Lung (tissue), 12 donors: ENCODE data around the gene GORASP2. TPM values are rescaled to one million over a fixed set of nuclear protein-coding genes. Genes with fewer than 3 reads are reported as not detected.

Source experiments
- ATAC-seq: fragments of 200-7000 bp; cut with Tn5 transposase; one replicate; pipeline ENCODE4 v1.9.1; 2020; ENCODE audit warnings: moderate number of reproducible peaks; ENCODE audit not compliant: insufficient read depth, low FRiP score
- DNase-seq, 3 donors: peaks; one replicate each; pipeline ENCODE4 v3.0.0-alpha.2; 2013 to 2017
- H3K27ac ChIP-seq, 2 donors: one replicate each; pipeline ENCODE4 v1.5.1; 2013; ENCODE audit warnings: mild to moderate bottlenecking in 2 of 2, moderate library complexity in 2 of 2, control low read depth in 1 of 2, inconsistent platforms in 1 of 2, low read depth in 1 of 2, low read length in 1 of 2
- H3K27me3 ChIP-seq, 3 donors: one replicate each; pipeline ENCODE4 v1.5.1; 2013; ENCODE audit warnings: low read length in 2 of 3; ENCODE audit not compliant: control insufficient read depth in 3 of 3, insufficient read depth in 3 of 3
- H3K36me3 ChIP-seq, 4 donors: one replicate each; pipeline ENCODE4 v1.5.1; 2013; ENCODE audit warnings: low read length in 4 of 4, mild to moderate bottlenecking in 1 of 4, moderate library complexity in 1 of 4; ENCODE audit not compliant: control insufficient read depth in 4 of 4, insufficient read depth in 4 of 4
- H3K4me1 ChIP-seq, 5 donors: one replicate each; pipeline ENCODE4 v1.5.1; 2013; ENCODE audit warnings: low read length in 5 of 5, mild to moderate bottlenecking in 2 of 5, moderate library complexity in 1 of 5; ENCODE audit not compliant: control insufficient read depth in 5 of 5, insufficient read depth in 5 of 5
- H3K4me3 ChIP-seq: one replicate; pipeline ENCODE4 v1.5.1; 2013; ENCODE audit warnings: mild to moderate bottlenecking, control low read depth, moderate library complexity
- H3K9ac ChIP-seq, 2 donors: one replicate each; pipeline ENCODE4 v1.5.1; 2013; ENCODE audit warnings: low read length in 2 of 2, control low read depth in 1 of 2; ENCODE audit not compliant: insufficient read depth in 1 of 2
- H3K9me3 ChIP-seq, 4 donors: one replicate each; pipeline ENCODE4 v1.5.1; 2013; ENCODE audit warnings: low read length in 3 of 4, mild to moderate bottlenecking in 1 of 4, moderate library complexity in 1 of 4; ENCODE audit not compliant: control insufficient read depth in 4 of 4, insufficient read depth in 3 of 4
- CTCF ChIP-seq: IDR thresholded peaks from 2 replicates; pipeline ENCODE4 v1.5.1; 2012; ENCODE audit warnings: mild to moderate bottlenecking; ENCODE audit errors: control extremely low read depth, extremely low read depth
- WGBS, 2 donors: extraction: QIAGEN DNeasy Blood & Tissue Kit; methylation state at CpG; one replicate each; pipeline ENCODE4 v1.1.7; 2013; 5-methylcytosine and 5-hydroxymethylcytosine counted together
- polyA plus RNA-seq, 2 donors: library from polyadenylated mRNA; stranded (reverse); fragments of 200-250 nt; gene quantifications; one replicate each; pipeline ENCODE4 v1.2.1, GENCODE V29; 2013
- total RNA-seq, 2 donors: library from RNA; depleted of rRNA in 1 of 2; stranded (reverse); fragments of >200 nt in 1 of 2; gene quantifications; one replicate each; pipeline ENCODE4 v1.2.1, GENCODE V29; 2014 to 2021
- donor health status: control.
- donor health status: control.
- donor health status: Bipolar disorder and iron deficiency.
- donor health status: healthy.
- donor health status: DM: yes; HTN: yes; CAD: no.

GORASP2 gene
- total and polyA plus RNA-seq, 4 donors, result 32.1 to 65.2 (median 45.6) TPM

GRCh38 chr2:170973492-170974303 lies 44.6 kb downstream of the GORASP2 start:
- no peaks in the 10 kb centered on the region for H3K9me3 ChIP-seq
- H3K27ac ChIP-seq, result peak overlapping the region; percentile 42 to 76
- H3K36me3 ChIP-seq, result no peaks in the 10 kb centered on the region
- H3K27me3 ChIP-seq, result peaks cover 0 to 2% (median 0%) of the 10 kb centered on the region in 3 donors
- ATAC-seq, result peak; percentile 98
- H3K4me1 ChIP-seq, result peaks cover 0 to 2% (median 0%) of the 10 kb centered on the region in 5 donors
- peak; percentile 84 to 88 (median 87) for DNase-seq
- peak; percentile 86 for TF ChIP-seq CTCF
- peak overlapping the region; percentile 67 for H3K4me3 ChIP-seq
- WGBS, 2 donors, result 7 to 10% methylated on average over 65 to 67 of the region's 67 CpGs
- peak overlapping the region; percentile 49 to 89 for H3K9ac ChIP-seq

DNA sequence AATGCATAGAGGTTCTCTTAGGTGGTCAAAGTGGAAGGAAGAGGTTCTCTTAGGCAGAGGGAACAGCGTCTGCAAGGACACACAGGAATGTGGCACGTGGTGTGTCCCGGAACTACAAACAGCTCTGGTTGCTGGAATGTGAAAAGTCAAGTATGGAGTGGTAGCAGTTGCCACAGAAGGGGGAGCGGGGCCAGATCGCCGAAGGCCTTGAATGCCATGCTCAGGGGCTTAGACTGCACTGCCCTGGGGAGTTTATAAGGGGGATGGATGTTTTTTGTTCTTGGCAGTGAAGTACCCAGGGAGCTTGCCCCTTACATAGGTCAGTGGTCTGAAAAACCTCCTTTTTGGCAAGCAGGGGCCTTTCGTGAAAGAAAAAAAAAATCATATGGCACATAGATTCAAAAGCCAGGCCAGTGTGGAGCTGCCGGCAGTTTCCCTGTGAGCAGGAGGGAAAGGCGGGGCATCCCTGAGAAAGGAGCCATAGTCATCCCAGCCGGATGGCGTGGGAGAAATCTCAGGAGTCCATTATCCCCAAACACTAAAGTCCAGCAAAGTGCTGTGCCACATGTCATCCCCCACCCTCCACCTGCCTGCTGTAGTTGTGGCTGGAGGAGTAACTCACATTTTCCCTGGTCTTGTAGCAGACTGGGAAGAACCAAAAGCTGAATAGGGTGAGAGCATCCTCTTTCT lies 45.4 kb downstream of the GORASP2 start:
- 75 to 91% methylated on average over 11 of the region's 11 CpGs for WGBS, 2 donors
- Histone ChIP-seq H3K4me3 (no peak overlapping the region), H3K4me1 (peaks cover 0 to 2% (median 0%) of the 10 kb centered on the region in 5 donors), H3K9ac (no peak overlapping the region), H3K27ac (no peak overlapping the region), H3K27me3 (peaks cover 0 to 2% (median 0%) of the 10 kb centered on the region in 3 donors), H3K36me3 (no peaks in the 10 kb centered on the region), H3K9me3 (no peaks in the 10 kb centered on the region)
- TF ChIP-seq CTCF, result no peak
- DNase-seq, result peak; percentile 36 to 51 (median 46)
- ATAC-seq, result no peak

DNA sequence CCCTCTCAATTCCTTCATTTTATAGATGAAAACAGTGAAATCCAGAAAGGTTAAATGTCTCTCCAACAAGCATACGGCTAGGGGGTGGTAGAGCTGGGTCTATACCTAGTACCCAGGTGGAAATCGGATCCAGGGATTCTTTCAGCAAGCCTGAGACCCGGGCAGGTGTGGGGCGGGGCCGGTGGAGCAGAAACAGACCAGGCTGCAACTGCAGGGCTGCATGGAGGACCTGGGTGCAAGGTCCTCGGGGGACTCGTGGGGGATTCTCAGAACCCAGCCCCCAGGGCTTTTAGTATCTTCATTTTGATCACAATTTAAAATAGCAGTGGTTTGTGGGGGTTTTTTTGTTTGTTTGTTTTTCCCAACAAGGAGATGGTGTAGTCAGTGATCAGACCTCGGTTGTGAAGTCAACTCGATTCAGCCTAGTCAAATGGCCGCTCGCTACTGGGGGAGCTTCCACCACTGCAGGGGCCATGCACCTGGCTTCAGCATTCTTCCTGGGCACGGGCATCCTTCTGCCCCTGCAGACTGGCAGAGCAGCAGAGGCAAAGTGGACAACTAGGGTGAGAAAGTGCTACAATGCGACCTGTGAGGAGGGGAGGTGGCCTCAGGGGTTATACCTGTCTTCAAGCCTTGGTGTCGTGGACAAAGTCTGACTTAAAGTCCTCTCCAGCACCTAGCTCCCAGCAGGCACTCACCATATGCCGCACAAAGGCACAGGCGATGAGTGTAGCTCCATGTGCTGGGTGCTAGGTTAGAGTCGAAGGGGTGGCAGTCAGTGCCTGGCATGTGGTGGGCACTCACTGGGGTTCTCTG lies 46.3 kb downstream of the GORASP2 start:
- peaks cover 0 to 2% (median 0%) of the 10 kb centered on the region in 3 donors for H3K27me3 ChIP-seq
- ATAC-seq (no peak), DNase-seq (no peak)
- no peak overlapping the region for H3K4me3 ChIP-seq
- no peak for TF ChIP-seq CTCF
- H3K4me1 ChIP-seq, result peaks cover 0 to 2% (median 0%) of the 10 kb centered on the region in 5 donors
- H3K27ac ChIP-seq, result no peak overlapping the region
- H3K9ac ChIP-seq, result no peak overlapping the region
- WGBS, 2 donors, result 89 to 93% methylated on average over 17 of the region's 17 CpGs
- no peaks in the 10 kb centered on the region for H3K36me3 ChIP-seq
- no peaks in the 10 kb centered on the region for H3K9me3 ChIP-seq
